ENCODE data around the gene UBL4A.

- no peak for TF ChIP-seq POLR2AphosphoS5 (IDR thresholded peaks at IDR 0.05; ENCODE audit: low read depth, low read length)
- no peak for TF ChIP-seq TEAD4 (IDR thresholded peaks at IDR 0.05; ENCODE audit: borderline replicate concordance, insufficient read depth)
- TF ChIP-seq ELF1 (IDR thresholded peaks at IDR 0.05) = no peak
- TF ChIP-seq RXRA (IDR thresholded peaks at IDR 0.05; ENCODE audit: borderline replicate concordance, low read depth) = no peak
- TF ChIP-seq GABPA (IDR thresholded peaks at IDR 0.05; ENCODE audit: low read depth) = no peak
- TF ChIP-seq TAF1 (IDR thresholded peaks at IDR 0.05; ENCODE audit: borderline replicate concordance, low read depth, low read length) = no peak
- TF ChIP-seq CTCF (IDR thresholded peaks at IDR 0.05) = no peak
These were observed 33.0 kb upstream of the UBL4A start for GRCh38 chrX:154519389-154519788.
